Measurements from ENCODE around the gene CES5A.

GRCh38 chr16:55856950-55857349, 18.2 kb downstream of the CES5A start:
- TF ChIP-seq CTCF (IDR thresholded peaks at IDR 0.05; ENCODE audit: insufficient read depth, low read length, poor library complexity, severe bottlenecking) (no peak), EZH2phosphoT487 (conservative IDR thresholded peaks at IDR 0.05; ENCODE audit: low read length) (no peak)
